ENCODE data around the gene VPS50. TPM values are rescaled to one million over a fixed set of nuclear protein-coding genes. Genes with fewer than 3 reads are reported as not detected.

The VPS50 gene
- total RNA-seq, 1 experiment from 2014 or later = 13.6 TPM

- no peak overlapping the region for H4K91ac ChIP-seq (ENCODE audit: insufficient read length, low read depth, low read length)
- H3K79me2 ChIP-seq (ENCODE audit: insufficient read depth, low read length) = no peaks in the 10 kb centered on the region
- no peak overlapping the region for H2BK5ac ChIP-seq (ENCODE audit: insufficient read length, low read length)
- H3K36me3 Mint-ChIP-seq (ENCODE audit: insufficient read depth in 1 of 3, low read depth in 3 of 3) = no peaks in the 10 kb centered on the region
- no peak overlapping the region for H3K23ac ChIP-seq (ENCODE audit: insufficient read length, low read depth, low read length)
- no peak overlapping the region for H2BK120ac ChIP-seq (ENCODE audit: low read depth, low read length, poor library complexity, severe bottlenecking)
- no peak overlapping the region for H3K9ac ChIP-seq (ENCODE audit: extremely low read depth, insufficient read length, low read length)
- H3K4me1 Mint-ChIP-seq = no peaks in the 10 kb centered on the region
- no peak overlapping the region for H3K27ac ChIP-seq (ENCODE audit: insufficient read length, low read depth, low read length)
- H3K14ac ChIP-seq (ENCODE audit: insufficient read depth, low read length) = no peak overlapping the region
- no peaks in the 10 kb centered on the region for H3K27me3 Mint-ChIP-seq (ENCODE audit: low read depth)
- no peak overlapping the region for H3K18ac ChIP-seq (ENCODE audit: insufficient read length, low read depth, low read length)
- no peaks in the 10 kb centered on the region for H4K20me1 ChIP-seq (ENCODE audit: control insufficient read depth, insufficient read depth, insufficient read length)
- WGBS (ENCODE audit: extremely low coverage, insufficient read length, low lambda C conversion rate) = no CpG with 5 or more reads among the region's 1 CpG
- no peak overlapping the region for H3K27ac Mint-ChIP-seq
- DNase-seq = no peak
- no peaks in the 10 kb centered on the region for H3K27me3 ChIP-seq (ENCODE audit: insufficient read depth, low read length)
- H4K8ac ChIP-seq (replicated peaks; ENCODE audit: insufficient read length, low read depth, low read length) = no peak overlapping the region
- no peak overlapping the region for H3T11ph ChIP-seq (ENCODE audit: low read length)
- no peaks in the 10 kb centered on the region for H3K4me1 ChIP-seq (ENCODE audit: insufficient read depth, low read length)
- H3K9me3 ChIP-seq (ENCODE audit: control insufficient read depth, low read depth, low read length) = no peaks in the 10 kb centered on the region
- H3K4me2 ChIP-seq (ENCODE audit: insufficient read depth, insufficient read length, low read length) = no peak overlapping the region
- no peak for TF ChIP-seq CTCF (conservative IDR thresholded peaks at IDR 0.05)
- H2AK5ac ChIP-seq (ENCODE audit: insufficient read length, low read length) = no peak overlapping the region
- H4K5ac ChIP-seq (ENCODE audit: insufficient read length, low read depth, low read length) = no peak overlapping the region
- no peak overlapping the region for H2BK15ac ChIP-seq (ENCODE audit: low read depth, low read length)
- H3K9me3 Mint-ChIP-seq = no peaks in the 10 kb centered on the region
- no peaks in the 10 kb centered on the region for H3K23me2 ChIP-seq (ENCODE audit: insufficient read length, low read depth, low read length, poor library complexity, severe bottlenecking)
- no peak overlapping the region for H3K56ac ChIP-seq (ENCODE audit: insufficient read length, low read depth, low read length)
- H2AFZ ChIP-seq (ENCODE audit: low read length) = no peak overlapping the region
- no peak overlapping the region for H2BK12ac ChIP-seq (ENCODE audit: insufficient read length, low read depth, low read length)
- H2BK20ac ChIP-seq (ENCODE audit: low read depth, low read length, poor library complexity, severe bottlenecking) = no peak overlapping the region
- no peak overlapping the region for H3K4ac ChIP-seq (ENCODE audit: low read depth, low read length)
- H3K79me1 ChIP-seq (ENCODE audit: insufficient read depth, low read depth, low read length, poor library complexity, severe bottlenecking) = no peaks in the 10 kb centered on the region
- no peak overlapping the region for H3K4me3 Mint-ChIP-seq
These were observed 75.8 kb downstream of the VPS50 start for GRCh38 chr7:93307943-93308342.
